ENCODE measurements around the gene XIRP1.

GRCh38 chr3:39216176-39216790 lies 23.9 kb upstream of the XIRP1 start:
- no peak for TF ChIP-seq REST (IDR thresholded peaks at IDR 0.05)
- no peak for TF ChIP-seq YY1 (IDR thresholded peaks at IDR 0.05)
- TF ChIP-seq CTCF (IDR thresholded peaks at IDR 0.05; ENCODE audit: low read depth, low read length, missing input control), result no peak
- TF ChIP-seq JUND (IDR thresholded peaks at IDR 0.05), result no peak
- TF ChIP-seq TAF1 (conservative IDR thresholded peaks at IDR 0.05), result no peak
- no peak for TF ChIP-seq ZBTB33 (IDR thresholded peaks at IDR 0.05)
- no peak for TF ChIP-seq EGR1 (IDR thresholded peaks at IDR 0.05; ENCODE audit: low read depth in 2 of 2)
- TF ChIP-seq RAD21 (IDR thresholded peaks at IDR 0.05), result no peak
- TF ChIP-seq GABPA (IDR thresholded peaks at IDR 0.05 in 1 of 2, conservative IDR thresholded peaks at IDR 0.05 in 1 of 2), result no peak
